OCI-LY1 (cell line): ENCODE results near the gene SLC44A3.

Source experiments
- H2AFZ ChIP-seq: fragments of 200-600 bp; sonication (generic), shearing (Covaris generic); 2 replicates; pipeline ENCODE4 v1.6.0; 2014; ENCODE audit warnings: antibody characterized with exemption, mild to moderate bottlenecking, low read length
- H3F3A ChIP-seq: fragments of 200-600 bp; sonication (generic), shearing (Covaris generic); 2 replicates; pipeline ENCODE4 v1.6.0; 2014; ENCODE audit warnings: mild to moderate bottlenecking, antibody characterized with exemption, low read length, moderate library complexity; ENCODE audit not compliant: insufficient read depth
- H3K27ac ChIP-seq: fragments of 200-600 bp; sonication (generic); 2 replicates; pipeline ENCODE4 v1.5.1; 2014; ENCODE audit warnings: low read length, mixed run types, mild to moderate bottlenecking, low read depth; ENCODE audit not compliant: poor library complexity, severe bottlenecking
- H3K27me3 ChIP-seq: fragments of 200-600 bp; sonication (generic); 2 replicates; pipeline ENCODE4 v1.6.0; 2014; ENCODE audit warnings: antibody characterized with exemption, mild to moderate bottlenecking, low read length, moderate library complexity; ENCODE audit not compliant: insufficient read depth
- H3K36me3 ChIP-seq: fragments of 200-600 bp; sonication (generic); 2 replicates; pipeline ENCODE4 v1.6.1; 2014; ENCODE audit warnings: mild to moderate bottlenecking, antibody characterized with exemption, low read length, moderate library complexity, mixed read lengths; ENCODE audit not compliant: insufficient read depth
- H3K4me1 ChIP-seq: fragments of 200-600 bp; sonication (generic); 2 replicates; pipeline ENCODE4 v1.5.1; 2014; ENCODE audit warnings: mild to moderate bottlenecking, low read length, moderate library complexity; ENCODE audit not compliant: insufficient read depth, severe bottlenecking
- H3K4me2 ChIP-seq: fragments of 200-600 bp; sonication (generic), shearing (Covaris generic); 2 replicates; pipeline ENCODE4 v1.6.1; 2014; ENCODE audit warnings: low read length
- H3K4me3 ChIP-seq: fragments of 200-600 bp; sonication (generic); 2 replicates; pipeline ENCODE4 v1.5.1; 2014; ENCODE audit warnings: low read length, low read depth, mild to moderate bottlenecking, mixed read lengths; ENCODE audit not compliant: poor library complexity, severe bottlenecking
- H3K79me2 ChIP-seq: fragments of 200-600 bp; shearing (Covaris generic); 2 replicates; pipeline ENCODE4 v1.6.1; 2016; ENCODE audit warnings: mixed run types, low read length, mixed read lengths; ENCODE audit not compliant: insufficient read depth
- H3K9ac ChIP-seq: fragments of 200-600 bp; sonication (generic), shearing (Covaris generic); 2 replicates; pipeline ENCODE4 v1.6.1; 2014; ENCODE audit warnings: mild to moderate bottlenecking, low read length, mixed read lengths
- H3K9me2 ChIP-seq: fragments of 200-600 bp; sonication (generic), shearing (Covaris generic); 2 replicates; pipeline ENCODE4 v1.6.1; 2014; ENCODE audit warnings: low read depth, mild to moderate bottlenecking, low read length, mixed read lengths
- H3K9me3 ChIP-seq: fragments of 200-600 bp; shearing (Covaris generic); 2 replicates; pipeline ENCODE4 v1.6.1; 2014; ENCODE audit warnings: low read length, mixed read lengths
- H4K20me1 ChIP-seq: fragments of 200-600 bp; sonication (generic), shearing (Covaris generic); 2 replicates; pipeline ENCODE4 v1.6.0; 2016; ENCODE audit warnings: mild to moderate bottlenecking, low read length; ENCODE audit not compliant: insufficient read depth
- EZH2 ChIP-seq: fragments of 200-600 bp; sonication (generic), shearing (Covaris generic); IDR thresholded peaks from 2 replicates; pipeline ENCODE4 v1.8.0; 2017; ENCODE audit warnings: borderline replicate concordance, mixed run types, mild to moderate bottlenecking, antibody characterized with exemption, low read length, moderate library complexity, mixed read lengths
- TF ChIP-seq, protein P1 (sequence below): fragments of 200-600 bp; sonication (generic), shearing (Covaris generic); IDR thresholded peaks from 2 replicates; pipeline ENCODE4 v1.5.1; 2017; ENCODE audit warnings: mild to moderate bottlenecking, antibody characterized with exemption, low read length, moderate library complexity, mixed read lengths

Gene SLC44A3

GRCh38 chr1:94798054-94798453, 22.1 kb upstream of the SLC44A3 start:
- Histone ChIP-seq H3K4me3 (no peak overlapping the region), H3K9ac (no peak overlapping the region), H3K79me2 (no peaks in the 10 kb centered on the region), H3K9me2 (no peaks in the 10 kb centered on the region), H3K27ac (no peak overlapping the region), H3K9me3 (no peaks in the 10 kb centered on the region), H4K20me1 (no peaks in the 10 kb centered on the region), H2AFZ (no peak overlapping the region), H3K27me3 (no peaks in the 10 kb centered on the region), H3K4me1 (peaks cover 20% of the 10 kb centered on the region), H3K4me2 (no peak overlapping the region), H3F3A (no peaks in the 10 kb centered on the region), H3K36me3 (no peaks in the 10 kb centered on the region)
- TF ChIP-seq, protein P1, sequence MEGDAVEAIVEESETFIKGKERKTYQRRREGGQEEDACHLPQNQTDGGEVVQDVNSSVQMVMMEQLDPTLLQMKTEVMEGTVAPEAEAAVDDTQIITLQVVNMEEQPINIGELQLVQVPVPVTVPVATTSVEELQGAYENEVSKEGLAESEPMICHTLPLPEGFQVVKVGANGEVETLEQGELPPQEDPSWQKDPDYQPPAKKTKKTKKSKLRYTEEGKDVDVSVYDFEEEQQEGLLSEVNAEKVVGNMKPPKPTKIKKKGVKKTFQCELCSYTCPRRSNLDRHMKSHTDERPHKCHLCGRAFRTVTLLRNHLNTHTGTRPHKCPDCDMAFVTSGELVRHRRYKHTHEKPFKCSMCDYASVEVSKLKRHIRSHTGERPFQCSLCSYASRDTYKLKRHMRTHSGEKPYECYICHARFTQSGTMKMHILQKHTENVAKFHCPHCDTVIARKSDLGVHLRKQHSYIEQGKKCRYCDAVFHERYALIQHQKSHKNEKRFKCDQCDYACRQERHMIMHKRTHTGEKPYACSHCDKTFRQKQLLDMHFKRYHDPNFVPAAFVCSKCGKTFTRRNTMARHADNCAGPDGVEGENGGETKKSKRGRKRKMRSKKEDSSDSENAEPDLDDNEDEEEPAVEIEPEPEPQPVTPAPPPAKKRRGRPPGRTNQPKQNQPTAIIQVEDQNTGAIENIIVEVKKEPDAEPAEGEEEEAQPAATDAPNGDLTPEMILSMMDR: no peak
- TF ChIP-seq EZH2: no peak

DNA sequence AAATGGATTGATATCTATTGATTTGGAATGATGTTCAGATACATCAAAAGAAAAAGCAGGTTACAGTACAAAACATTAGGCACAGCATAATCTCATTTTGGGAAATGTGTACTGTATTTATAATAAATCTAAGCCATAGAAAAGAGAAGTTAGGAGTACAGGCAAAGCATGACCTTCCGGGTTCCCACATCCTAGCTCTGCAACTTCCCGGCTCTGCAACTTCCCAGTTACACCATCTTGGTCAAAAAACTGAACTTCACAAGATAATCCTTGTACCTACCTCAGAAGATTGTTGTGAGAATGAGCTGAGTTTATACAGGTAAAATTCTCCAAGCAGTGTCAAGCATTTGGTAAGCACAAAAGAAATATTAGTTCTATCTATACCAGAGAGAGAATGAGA, 21.7 kb upstream of the SLC44A3 start:
- H3K27me3 ChIP-seq: no peaks in the 10 kb centered on the region

GRCh38 chr1:94799206-94799605, 21.0 kb upstream of the SLC44A3 start:
- Histone ChIP-seq H3K4me3 (no peak overlapping the region), H3F3A (no peaks in the 10 kb centered on the region), H3K36me3 (no peaks in the 10 kb centered on the region), H3K9me2 (no peaks in the 10 kb centered on the region), H3K9ac (no peak overlapping the region), H3K4me1 (peaks cover 20% of the 10 kb centered on the region), H4K20me1 (no peaks in the 10 kb centered on the region), H3K9me3 (no peaks in the 10 kb centered on the region), H3K27ac (no peak overlapping the region), H3K79me2 (no peaks in the 10 kb centered on the region), H3K27me3 (no peaks in the 10 kb centered on the region), H3K4me2 (no peak overlapping the region), H2AFZ (no peak overlapping the region)
- TF ChIP-seq, protein P1: no peak
- TF ChIP-seq EZH2: no peak

More for the DNA sequence above, 21.7 kb upstream of the SLC44A3 start:
- Histone ChIP-seq H3F3A (no peaks in the 10 kb centered on the region), H3K4me2 (no peak overlapping the region), H4K20me1 (no peaks in the 10 kb centered on the region), H3K79me2 (no peaks in the 10 kb centered on the region), H3K27ac (no peak overlapping the region), H2AFZ (no peak overlapping the region), H3K4me1 (peaks cover 20% of the 10 kb centered on the region), H3K9ac (no peak overlapping the region), H3K4me3 (no peak overlapping the region), H3K9me3 (no peaks in the 10 kb centered on the region), H3K36me3 (no peaks in the 10 kb centered on the region), H3K9me2 (no peaks in the 10 kb centered on the region)
- TF ChIP-seq, protein P1: no peak
- TF ChIP-seq EZH2: no peak
